Stimulated activated effector memory CD8-positive, alpha-beta T cell treated with anti-CD3 and anti-CD28 coated beads, Interleukin-12 subunit alpha, Interleukin-12 subunit beta, amount 100 ng/mL, for 72 hours (primary cell): ENCODE results near the gene PSMB8.

Experiments used
- ATAC-seq: fragments of 150-1000 bp; cut with Tn5 transposase; 2 replicates; pipeline ENCODE4 v1.10.0; 2021
- DNase-seq, 2 donors: peaks; one replicate each; pipeline ENCODE4 v3.0.0; 2021 to 2022; ENCODE audit warnings: low spot score in 2 of 2
- H3K27ac Mint-ChIP-seq: one replicate; pipeline ENCODE4 v1.8.0; 2022; ENCODE audit warnings: mild to moderate bottlenecking, mixed read lengths
- H3K36me3 Mint-ChIP-seq: one replicate; pipeline ENCODE4 v1.8.0; 2022; ENCODE audit warnings: mild to moderate bottlenecking, mixed read lengths
- H3K4me1 Mint-ChIP-seq: one replicate; pipeline ENCODE4 v1.8.0; 2022; ENCODE audit warnings: mixed read lengths
- H3K4me3 Mint-ChIP-seq: one replicate; pipeline ENCODE4 v1.8.0; 2022; ENCODE audit warnings: mild to moderate bottlenecking, mixed read lengths
- H3K9me3 Mint-ChIP-seq: one replicate; pipeline ENCODE4 v1.8.0; 2022; ENCODE audit warnings: mixed read lengths

Gene PSMB8

GRCh38 chr6:32847795-32848194, 3.9 kb upstream of the PSMB8 start:
- ATAC-seq (no peak), DNase-seq (peak in 1 of 2 donors; percentile 45)
- Mint-ChIP-seq H3K36me3 (peaks cover 100% of the 10 kb centered on the region), H3K9me3 (no peaks in the 10 kb centered on the region), H3K27ac (peak overlapping the region; percentile 100), H3K4me1 (peaks cover 84% of the 10 kb centered on the region), H3K4me3 (peak overlapping the region; percentile 99)

- ATAC-seq (no peak), DNase-seq (peak in 1 of 2 donors; percentile 47)
- H3K27ac Mint-ChIP-seq: peak overlapping the region; percentile 100
- peaks cover 100% of the 10 kb centered on the region for H3K36me3 Mint-ChIP-seq
- H3K9me3 Mint-ChIP-seq: no peaks in the 10 kb centered on the region
- H3K4me1 Mint-ChIP-seq: peaks cover 90% of the 10 kb centered on the region
- H3K4me3 Mint-ChIP-seq: peak overlapping the region; percentile 99
These were observed 3.2 kb upstream of the PSMB8 start for GRCh38 chr6:32847004-32847403.

GRCh38 chr6:32845384-32845884, 1.6 kb upstream of the PSMB8 start:
- H3K27ac Mint-ChIP-seq: peak overlapping the region; percentile 100
- H3K36me3 Mint-ChIP-seq: peaks cover 100% of the 10 kb centered on the region
- DNase-seq (peak in 1 of 2 donors; percentile 79), ATAC-seq (peak; percentile 7)
- peaks cover 90% of the 10 kb centered on the region for H3K4me1 Mint-ChIP-seq
- no peaks in the 10 kb centered on the region for H3K9me3 Mint-ChIP-seq
- H3K4me3 Mint-ChIP-seq: peak overlapping the region; percentile 99

GRCh38 chr6:32844839-32845383, 1.1 kb upstream of the PSMB8 start:
- DNase-seq (no peak), ATAC-seq (no peak)
- H3K4me1 Mint-ChIP-seq: peaks cover 90% of the 10 kb centered on the region
- H3K9me3 Mint-ChIP-seq: no peaks in the 10 kb centered on the region
- peak overlapping the region; percentile 99 for H3K4me3 Mint-ChIP-seq
- H3K27ac Mint-ChIP-seq: peak overlapping the region; percentile 100
- peaks cover 100% of the 10 kb centered on the region for H3K36me3 Mint-ChIP-seq

- H3K4me3 Mint-ChIP-seq: peak overlapping the region; percentile 99
- ATAC-seq: no peak
- peaks cover 88% of the 10 kb centered on the region for H3K4me1 Mint-ChIP-seq
These were observed 392 bp downstream of the PSMB8 start for GRCh38 chr6:32843331-32843978.

GRCh38 chr6:32842690-32843089, 1.2 kb downstream of the PSMB8 start:
- H3K36me3 Mint-ChIP-seq: peaks cover 96% of the 10 kb centered on the region
- no peak for ATAC-seq
- H3K27ac Mint-ChIP-seq: peak overlapping the region; percentile 100
- peak in 1 of 2 donors; percentile 54 for DNase-seq
- peak overlapping the region; percentile 99 for H3K4me3 Mint-ChIP-seq
- H3K4me1 Mint-ChIP-seq: peaks cover 80% of the 10 kb centered on the region
- no peaks in the 10 kb centered on the region for H3K9me3 Mint-ChIP-seq

More at GRCh38 chr6:32843331-32843978, 392 bp downstream of the PSMB8 start:
- Mint-ChIP-seq H3K9me3 (no peaks in the 10 kb centered on the region), H3K27ac (peak overlapping the region; percentile 100), H3K36me3 (peaks cover 97% of the 10 kb centered on the region)
- no peak for DNase-seq

GRCh38 chr6:32842021-32842650, 1.7 kb downstream of the PSMB8 start:
- ATAC-seq (no peak), DNase-seq (peak in 1 of 2 donors; percentile 48)
- peak overlapping the region; percentile 100 for H3K27ac Mint-ChIP-seq
- peaks cover 80% of the 10 kb centered on the region for H3K4me1 Mint-ChIP-seq
- H3K4me3 Mint-ChIP-seq: peak overlapping the region; percentile 99
- H3K36me3 Mint-ChIP-seq: peaks cover 96% of the 10 kb centered on the region
- no peaks in the 10 kb centered on the region for H3K9me3 Mint-ChIP-seq

GRCh38 chr6:32840604-32841246, 3.1 kb downstream of the PSMB8 start:
- Mint-ChIP-seq H3K27ac (peak overlapping the region; percentile 100), H3K4me3 (peak overlapping the region; percentile 99), H3K36me3 (peaks cover 96% of the 10 kb centered on the region), H3K9me3 (no peaks in the 10 kb centered on the region), H3K4me1 (peaks cover 83% of the 10 kb centered on the region)
- DNase-seq (peak in 1 of 2 donors; percentile 75), ATAC-seq (peak; percentile 1)

GRCh38 chr6:32839356-32839755, 4.5 kb downstream of the PSMB8 start:
- peak overlapping the region; percentile 99 for H3K4me3 Mint-ChIP-seq
- ATAC-seq (no peak), DNase-seq (no peak)
- no peaks in the 10 kb centered on the region for H3K9me3 Mint-ChIP-seq
- H3K36me3 Mint-ChIP-seq: peaks cover 96% of the 10 kb centered on the region
- peaks cover 84% of the 10 kb centered on the region for H3K4me1 Mint-ChIP-seq
- peak overlapping the region; percentile 100 for H3K27ac Mint-ChIP-seq

GRCh38 chr6:32838114-32838958, 5.5 kb downstream of the PSMB8 start, which contains the start of gene TAP2:
Gene TAP2, minus strand, starts transcription at chr6:32838739. Its CDS starts 506 bp downstream, at chr6:32838233.
- H3K27ac Mint-ChIP-seq: peak within 1 kb of the TSS; percentile 100
- ATAC-seq (peak; percentile 90), DNase-seq (peak; percentile 99)
- H3K36me3 Mint-ChIP-seq: peaks cover 96% of the 10 kb centered on the region
- H3K4me1 Mint-ChIP-seq: peaks cover 86% of the 10 kb centered on the region
- H3K9me3 Mint-ChIP-seq: no peaks in the 10 kb centered on the region
- H3K4me3 Mint-ChIP-seq: peak within 1 kb of the TSS; percentile 99

- no peak for ATAC-seq
These were observed 6.2 kb downstream of the PSMB8 start for GRCh38 chr6:32837651-32838113.

GRCh38 chr6:32836873-32837272, 7.0 kb downstream of the PSMB8 start:
- no peaks in the 10 kb centered on the region for H3K9me3 Mint-ChIP-seq
- H3K27ac Mint-ChIP-seq: peak overlapping the region; percentile 100
- DNase-seq: no peak
- ATAC-seq: no peak
- H3K36me3 Mint-ChIP-seq: peaks cover 96% of the 10 kb centered on the region
- peaks cover 84% of the 10 kb centered on the region for H3K4me1 Mint-ChIP-seq
- H3K4me3 Mint-ChIP-seq: peak overlapping the region; percentile 99

More at GRCh38 chr6:32837651-32838113, 6.2 kb downstream of the PSMB8 start:
- Mint-ChIP-seq H3K4me3 (peak overlapping the region; percentile 99), H3K9me3 (no peaks in the 10 kb centered on the region), H3K36me3 (peaks cover 96% of the 10 kb centered on the region), H3K27ac (peak overlapping the region; percentile 100), H3K4me1 (peaks cover 87% of the 10 kb centered on the region)
- no peak for DNase-seq

- Mint-ChIP-seq H3K4me1 (peaks cover 75% of the 10 kb centered on the region), H3K9me3 (no peaks in the 10 kb centered on the region), H3K4me3 (peak overlapping the region; percentile 99), H3K27ac (peak overlapping the region; percentile 73), H3K36me3 (peaks cover 96% of the 10 kb centered on the region)
- ATAC-seq: no peak
- peak in 1 of 2 donors; percentile 46 for DNase-seq
These were observed 8.5 kb downstream of the PSMB8 start for GRCh38 chr6:32835167-32835893.

- peaks cover 75% of the 10 kb centered on the region for H3K4me1 Mint-ChIP-seq
- ATAC-seq (no peak), DNase-seq (peak in 1 of 2 donors; percentile 29)
- H3K9me3 Mint-ChIP-seq: no peaks in the 10 kb centered on the region
- H3K4me3 Mint-ChIP-seq: no peak overlapping the region
- H3K27ac Mint-ChIP-seq: peak overlapping the region; percentile 55
- peaks cover 99% of the 10 kb centered on the region for H3K36me3 Mint-ChIP-seq
These were observed 10.2 kb downstream of the PSMB8 start for GRCh38 chr6:32833664-32834063.
